Activated naive CD4-positive, alpha-beta T cell treated with anti-CD3 and anti-CD28 coated beads, Interleukin-2, amount 50 U/mL, for 16 hours (primary cell): ENCODE data around the gene ZNF646.

Experiments
- DNase-seq: peaks from one replicate; pipeline ENCODE4 v3.0.0-alpha.2; 2020

ZNF646 gene

DNA sequence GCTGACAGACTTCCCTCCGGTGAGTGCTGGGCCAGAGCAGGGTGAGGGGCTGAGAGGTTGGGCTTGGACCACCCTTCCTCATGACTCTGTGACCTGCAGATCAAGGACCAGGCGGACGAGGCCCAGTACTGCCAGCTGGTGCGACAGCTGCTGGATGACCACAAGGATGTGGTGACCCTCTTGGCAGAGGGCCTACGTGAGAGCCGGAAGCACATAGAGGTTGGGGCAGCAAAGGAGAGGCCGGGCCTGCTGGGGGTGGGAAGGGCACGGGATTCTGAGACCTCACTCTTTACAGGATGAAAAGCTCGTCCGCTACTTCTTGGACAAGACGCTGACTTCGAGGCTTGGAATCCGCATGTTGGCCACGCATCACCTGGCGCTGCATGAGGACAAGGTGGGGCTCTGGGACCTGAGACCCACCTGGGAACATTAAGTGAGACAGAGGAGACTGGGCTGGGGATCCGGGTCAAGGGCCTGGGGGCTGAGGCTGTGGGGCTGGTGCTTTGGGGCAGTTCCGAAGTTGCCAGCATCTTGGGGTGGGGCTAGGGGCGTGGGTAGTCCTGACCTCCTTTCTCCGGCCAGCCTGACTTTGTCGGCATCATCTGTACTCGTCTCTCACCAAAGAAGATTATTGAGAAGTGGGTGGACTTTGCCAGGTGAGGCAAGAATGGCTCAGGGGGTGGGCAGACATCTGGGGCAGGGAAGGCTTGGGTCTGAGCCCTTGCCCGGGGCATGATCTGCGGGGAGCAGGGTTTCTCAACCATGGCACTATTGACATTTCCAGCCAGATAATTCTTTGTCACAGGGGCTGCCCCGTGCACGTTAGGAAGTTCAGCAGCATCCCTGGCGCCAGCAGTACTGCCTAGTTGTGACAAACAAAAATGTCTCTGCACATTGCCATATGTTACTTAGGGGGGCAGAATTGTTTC lies 36.1 kb downstream of the ZNF646 start:
- no peak for DNase-seq

DNA sequence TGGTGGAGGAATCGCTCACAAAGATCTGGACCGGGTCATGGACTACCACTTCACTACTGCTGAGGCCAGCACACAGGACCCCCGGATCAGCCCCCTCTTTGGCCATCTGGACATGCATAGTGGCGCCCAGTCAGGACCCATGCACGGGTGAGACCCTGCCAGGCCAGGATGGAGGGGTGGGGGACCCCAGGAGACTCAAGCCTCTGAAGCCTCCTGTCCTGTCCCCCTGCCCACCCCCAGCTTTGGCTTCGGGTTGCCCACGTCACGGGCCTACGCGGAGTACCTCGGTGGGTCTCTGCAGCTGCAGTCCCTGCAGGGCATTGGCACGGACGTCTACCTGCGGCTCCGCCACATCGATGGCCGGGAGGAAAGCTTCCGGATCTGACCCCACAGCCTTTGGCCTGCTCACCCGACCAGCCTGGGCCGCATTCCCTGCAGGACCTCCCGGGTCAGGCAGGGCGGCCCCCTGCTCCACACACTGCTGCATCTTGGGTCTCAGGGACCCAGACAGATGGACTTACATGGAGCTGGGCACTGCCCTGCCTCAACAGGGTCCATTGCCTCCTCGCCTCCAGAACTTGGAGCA lies 37.8 kb downstream of the ZNF646 start:
- no peak for DNase-seq

DNA sequence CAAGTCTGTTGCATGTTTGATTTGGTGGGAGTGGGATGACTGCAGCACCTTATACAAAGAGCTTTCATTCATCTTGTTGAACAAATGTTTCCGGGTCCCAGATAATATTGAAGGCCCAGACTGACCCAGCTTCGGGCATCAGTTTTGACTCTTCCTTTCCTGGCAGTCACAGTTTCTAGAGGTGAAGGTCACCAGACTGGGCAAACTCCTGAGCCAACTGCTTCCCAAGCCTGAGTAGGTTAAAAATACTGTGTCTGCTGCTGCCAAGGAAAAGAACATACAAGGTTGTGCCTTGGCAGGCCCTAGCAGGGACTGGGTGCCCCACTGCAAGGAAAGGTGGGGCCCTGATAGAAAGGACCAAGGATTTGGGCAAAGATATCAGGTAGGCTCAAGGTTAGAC lies 38.5 kb downstream of the ZNF646 start:
- no peak for DNase-seq

- no peak for DNase-seq
These were observed 39.2 kb downstream of the ZNF646 start for GRCh38 chr16:31113121-31114120.

DNA sequence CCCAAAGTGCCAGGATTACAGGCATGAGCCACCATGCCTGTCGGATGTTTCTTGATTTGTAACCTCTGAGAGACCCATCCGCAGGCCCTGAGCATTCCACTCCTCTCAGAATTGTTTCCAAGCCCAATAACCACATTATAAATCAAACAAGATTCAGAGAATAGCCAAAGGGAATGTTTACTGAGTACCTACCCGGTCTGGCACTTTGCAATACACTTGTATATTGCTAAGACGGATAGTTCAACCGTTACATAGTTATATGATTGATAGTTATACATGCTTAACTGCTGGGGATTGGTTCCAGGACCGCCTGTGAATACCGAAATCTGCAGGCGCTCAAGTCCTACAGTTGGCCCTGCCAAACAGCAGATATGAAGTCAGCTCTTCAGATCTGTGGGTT lies 40.2 kb downstream of the ZNF646 start:
- DNase-seq = no peak

DNA sequence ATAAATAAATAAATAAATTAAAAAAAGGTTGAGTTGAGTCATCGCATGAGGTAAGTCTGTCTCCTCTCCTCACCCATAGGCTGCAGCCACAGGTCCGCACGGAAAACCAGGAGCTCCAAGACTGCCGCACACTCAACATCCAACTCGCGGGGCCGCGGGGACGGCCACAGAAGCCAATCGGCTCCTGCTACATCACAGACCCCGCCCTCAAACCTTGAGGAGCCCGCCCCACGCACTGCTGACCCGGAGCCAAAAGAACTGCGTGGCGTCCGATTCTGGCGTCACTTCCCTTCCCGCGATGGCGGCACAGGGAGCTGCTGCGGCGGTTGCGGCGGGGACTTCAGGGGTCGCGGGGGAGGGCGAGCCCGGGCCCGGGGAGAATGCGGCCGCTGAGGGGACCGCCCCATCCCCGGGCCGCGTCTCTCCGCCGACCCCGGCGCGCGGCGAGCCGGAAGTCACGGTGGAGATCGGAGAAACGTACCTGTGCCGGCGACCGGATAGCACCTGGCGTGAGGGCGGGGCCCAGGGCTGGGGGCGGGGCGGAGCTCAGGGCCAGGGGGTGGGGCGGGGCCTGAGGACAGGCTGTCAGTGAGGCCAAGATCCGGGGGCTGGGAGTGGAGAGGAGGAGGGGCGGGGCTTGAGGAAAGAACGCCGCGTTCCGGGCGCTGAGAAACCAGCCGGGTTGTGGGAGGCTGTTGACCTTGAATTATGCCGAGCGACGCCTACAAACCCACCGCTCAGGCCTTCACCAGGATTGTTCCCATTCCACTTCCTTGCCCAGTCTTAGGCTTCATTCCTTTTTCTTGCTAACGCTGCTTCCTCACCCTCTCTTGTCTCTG lies 43.4 kb downstream of the ZNF646 start, which contains the start of gene KAT8:
TSS of gene KAT8 (plus strand) at position 281 of the 839 bp plus-strand sequence. CDS start at position 299, 18 bp downstream.
- peak; percentile 98 for DNase-seq

GRCh38 chr16:31118223-31119155 lies 44.3 kb downstream of the ZNF646 start:
- DNase-seq = no peak

DNA sequence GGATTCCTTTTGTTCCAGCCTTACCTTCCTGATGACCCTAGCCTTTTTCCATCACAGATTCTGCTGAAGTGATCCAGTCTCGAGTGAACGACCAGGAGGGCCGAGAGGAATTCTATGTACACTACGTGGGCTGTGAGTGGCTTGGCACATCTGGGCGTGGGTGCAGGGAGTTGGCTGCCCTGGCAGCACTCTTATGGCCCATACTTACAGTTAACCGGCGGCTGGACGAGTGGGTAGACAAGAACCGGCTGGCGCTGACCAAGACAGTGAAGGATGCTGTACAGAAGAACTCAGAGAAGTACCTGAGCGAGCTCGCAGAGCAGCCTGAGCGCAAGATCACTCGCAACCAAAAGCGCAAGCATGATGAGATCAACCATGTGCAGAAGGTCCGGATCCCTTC lies 45.9 kb downstream of the ZNF646 start:
- DNase-seq = no peak

- no peak for DNase-seq
These were observed 51.6 kb downstream of the ZNF646 start for GRCh38 chr16:31125844-31126243.

DNA sequence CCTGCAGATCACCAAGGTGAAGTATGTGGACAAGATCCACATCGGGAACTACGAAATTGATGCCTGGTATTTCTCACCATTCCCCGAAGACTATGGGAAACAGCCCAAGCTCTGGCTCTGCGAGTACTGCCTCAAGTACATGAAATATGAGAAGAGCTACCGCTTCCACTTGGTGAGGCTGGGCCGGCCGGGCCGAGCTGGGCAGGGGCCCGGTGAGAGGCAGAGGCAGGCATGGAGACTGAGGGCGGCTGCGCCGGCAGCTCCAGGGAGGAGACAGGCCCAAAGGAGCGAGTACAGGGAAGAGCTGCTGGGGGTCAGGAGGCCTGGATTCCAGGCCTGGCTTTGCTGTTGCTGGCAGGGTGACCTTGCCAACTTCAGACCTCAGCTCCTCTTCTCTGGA lies 53.0 kb downstream of the ZNF646 start:
- DNase-seq = no peak

- no peak for DNase-seq
These were observed 54.7 kb downstream of the ZNF646 start for GRCh38 chr16:31128711-31129567.

DNA sequence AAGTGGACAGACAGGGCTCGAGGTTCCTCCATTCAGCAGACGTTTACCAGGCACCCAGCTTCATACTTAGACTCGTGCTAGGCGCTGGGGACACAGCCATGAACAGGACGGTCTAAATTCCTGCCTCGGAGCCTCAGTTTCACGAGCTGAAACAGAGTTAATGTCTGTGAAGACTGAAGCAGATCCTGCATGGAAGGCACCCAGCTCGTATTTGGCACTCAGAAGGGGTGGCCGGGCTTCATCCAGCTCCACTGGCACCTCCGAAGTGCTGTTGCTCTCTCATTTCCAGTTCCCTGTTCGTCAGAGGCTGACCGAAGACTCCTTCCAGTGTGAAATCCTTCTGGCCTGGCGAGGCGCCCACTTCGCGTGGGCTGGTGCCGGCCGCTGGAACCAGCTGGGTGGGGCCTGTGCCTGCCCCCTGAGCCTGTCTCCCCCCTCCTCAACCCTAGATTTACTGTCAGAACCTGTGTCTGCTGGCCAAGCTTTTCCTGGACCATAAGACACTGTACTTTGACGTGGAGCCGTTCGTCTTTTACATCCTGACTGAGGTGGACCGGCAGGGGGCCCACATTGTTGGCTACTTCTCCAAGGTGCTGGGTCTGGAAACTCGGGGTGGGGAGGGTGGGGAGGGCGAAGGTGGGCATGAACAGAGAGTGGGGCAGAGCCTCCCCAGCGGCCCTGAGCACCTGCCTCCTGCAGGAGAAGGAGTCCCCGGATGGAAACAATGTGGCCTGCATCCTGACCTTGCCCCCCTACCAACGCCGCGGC lies 55.5 kb downstream of the ZNF646 start:
- no peak for DNase-seq

DNA sequence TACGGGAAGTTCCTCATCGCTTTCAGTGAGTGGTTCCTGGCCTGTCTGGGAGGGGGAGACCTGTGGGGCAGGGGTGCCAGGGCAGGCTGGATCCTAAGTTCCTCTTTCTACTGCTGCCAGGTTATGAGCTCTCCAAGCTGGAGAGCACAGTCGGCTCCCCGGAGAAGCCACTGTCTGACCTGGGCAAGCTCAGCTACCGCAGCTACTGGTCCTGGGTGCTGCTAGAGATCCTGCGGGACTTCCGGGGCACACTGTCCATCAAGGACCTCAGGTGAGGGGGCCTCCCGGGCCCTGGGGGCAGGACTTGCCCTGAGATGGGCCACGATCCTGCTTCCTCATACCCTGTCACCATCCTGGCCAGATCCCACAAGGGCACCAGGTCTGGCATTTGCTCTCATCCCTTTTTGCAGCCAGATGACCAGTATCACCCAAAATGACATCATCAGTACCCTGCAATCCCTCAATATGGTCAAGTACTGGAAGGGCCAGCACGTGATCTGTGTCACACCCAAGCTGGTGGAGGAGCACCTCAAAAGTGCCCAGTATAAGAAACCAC lies 56.2 kb downstream of the ZNF646 start:
- no peak for DNase-seq

DNA sequence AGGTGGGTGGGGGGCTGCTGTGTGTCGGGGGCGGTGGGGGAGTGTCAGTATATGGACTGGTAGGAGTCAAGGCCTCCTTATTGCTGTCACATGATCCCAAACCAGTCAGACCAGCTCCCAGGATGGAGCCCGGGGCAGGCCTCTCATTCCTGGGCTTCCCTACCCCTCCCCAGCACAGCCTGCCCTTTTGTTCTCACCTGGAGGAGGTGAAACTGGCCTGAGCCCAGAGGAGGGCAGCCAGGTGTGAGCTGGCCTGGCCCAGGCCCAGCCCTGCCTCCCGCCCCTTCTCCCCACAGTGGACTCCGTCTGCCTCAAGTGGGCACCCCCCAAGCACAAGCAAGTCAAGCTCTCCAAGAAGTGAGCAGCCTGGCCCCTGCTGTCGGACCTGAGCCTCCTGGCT lies 56.7 kb downstream of the ZNF646 start:
- no peak for DNase-seq

- no peak for DNase-seq
These were observed 57.2 kb downstream of the ZNF646 start for GRCh38 chr16:31131416-31131815.

DNA sequence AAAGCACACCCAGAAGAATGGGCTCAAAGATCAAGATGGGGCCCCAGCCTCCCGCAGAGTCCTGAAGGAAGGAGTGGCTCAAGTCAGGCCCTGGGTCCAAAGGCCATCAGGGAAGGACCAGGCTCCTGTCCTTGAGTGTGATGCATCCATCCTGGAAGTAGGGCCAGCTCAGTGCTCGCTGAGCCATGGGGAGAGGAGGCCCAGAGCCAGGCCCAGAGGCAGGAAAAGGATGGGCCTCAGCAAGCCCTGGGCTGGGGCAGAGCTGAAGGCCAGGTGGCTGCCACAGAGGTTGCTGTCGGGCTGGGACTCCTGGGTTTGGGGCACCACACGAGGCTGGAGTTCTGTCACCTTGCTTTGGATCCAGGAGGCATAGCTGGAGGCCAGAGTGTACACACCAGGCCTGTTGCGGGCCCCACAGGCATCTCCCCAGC lies 57.6 kb downstream of the ZNF646 start:
- DNase-seq = no peak

DNA sequence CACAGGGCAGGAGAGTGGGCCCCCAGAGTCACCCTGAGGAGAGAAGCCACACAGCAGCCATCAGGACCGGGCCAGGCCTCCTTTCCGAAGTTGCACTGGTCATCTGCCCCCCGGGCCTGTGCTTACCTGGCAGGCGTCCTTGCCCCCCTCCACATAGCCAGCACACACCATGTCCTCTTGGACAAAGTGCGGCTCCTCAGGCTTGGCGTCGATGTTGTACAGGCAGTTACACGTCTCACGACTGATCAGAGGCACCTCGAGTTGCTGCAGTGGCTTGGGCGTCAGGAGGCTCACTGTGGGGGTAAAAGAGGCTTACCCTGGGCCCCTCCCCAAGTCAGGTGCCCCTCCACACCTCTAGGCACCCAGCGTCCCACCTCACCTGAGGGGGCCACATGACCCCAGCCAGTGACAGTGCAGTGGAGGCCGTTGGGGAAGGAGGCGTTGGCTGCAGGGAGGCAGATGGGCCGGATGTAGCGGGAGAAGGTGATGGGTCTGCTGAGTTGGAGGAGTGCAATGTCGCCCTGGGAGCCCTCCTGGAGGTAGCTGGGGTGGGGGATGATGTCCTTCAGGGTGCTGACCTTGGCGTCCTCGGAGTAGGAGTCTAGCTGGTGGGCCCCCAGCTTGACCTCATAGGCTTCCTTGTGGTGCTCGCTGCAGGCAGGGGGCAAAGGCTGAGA lies 58.2 kb downstream of the ZNF646 start:
- DNase-seq = no peak

- no peak for DNase-seq
These were observed 58.9 kb downstream of the ZNF646 start for GRCh38 chr16:31133046-31133501.
